GM18508 (cell line): Measurements from ENCODE around the gene RAF1.
"Not testable (repeated sequence)": the region's sequence is repeated elsewhere in the genome, so short reads cannot be mapped to it uniquely, and the experiment has no call there.

Source experiments
- ATAC-seq: cut with Tn5 transposase; IDR thresholded peaks from one replicate; pipeline ENCODE4 v1.9.1; 2021; ENCODE audit warnings: moderate number of reproducible peaks; ENCODE audit not compliant: insufficient read depth, unreplicated experiment

Gene RAF1

GRCh38 chr3:12644331-12644937, 19.5 kb downstream of the RAF1 start:
- no peak for ATAC-seq

GRCh38 chr3:12643724-12644123, 20.2 kb downstream of the RAF1 start:
- ATAC-seq = no peak

- ATAC-seq = no peak
Measured at GRCh38 chr3:12643010-12643380, 20.9 kb downstream of the RAF1 start.

- ATAC-seq = not testable (repeated sequence)
Measured at GRCh38 chr3:12640853-12641252, 23.1 kb downstream of the RAF1 start.

- no peak for ATAC-seq
Measured at GRCh38 chr3:12638105-12638504, 25.8 kb downstream of the RAF1 start.

GRCh38 chr3:12633108-12633507, 30.8 kb downstream of the RAF1 start:
- ATAC-seq = no peak

- ATAC-seq = no peak
Measured at GRCh38 chr3:12632523-12632922, 31.4 kb downstream of the RAF1 start.

- ATAC-seq = not testable (repeated sequence)
Measured at GRCh38 chr3:12630843-12631242, 33.1 kb downstream of the RAF1 start.

GRCh38 chr3:12630292-12630691, 33.6 kb downstream of the RAF1 start:
- no peak for ATAC-seq

GRCh38 chr3:12629560-12629959, 34.4 kb downstream of the RAF1 start:
- no peak for ATAC-seq

GRCh38 chr3:12628813-12629212, 35.1 kb downstream of the RAF1 start:
- no peak for ATAC-seq

GRCh38 chr3:12627370-12627769, 36.5 kb downstream of the RAF1 start:
- ATAC-seq = no peak

GRCh38 chr3:12624964-12625363, 39.0 kb downstream of the RAF1 start:
- ATAC-seq = not testable (repeated sequence)

- ATAC-seq = no peak
Measured at GRCh38 chr3:12624056-12624455, 39.9 kb downstream of the RAF1 start.

- ATAC-seq = no peak
Measured at GRCh38 chr3:12622335-12622734, 41.6 kb downstream of the RAF1 start.

GRCh38 chr3:12620729-12621128, 43.2 kb downstream of the RAF1 start:
- ATAC-seq = no peak

GRCh38 chr3:12620305-12620704, 43.6 kb downstream of the RAF1 start:
- no peak for ATAC-seq

GRCh38 chr3:12618426-12618825, 45.5 kb downstream of the RAF1 start:
- ATAC-seq = no peak

- ATAC-seq = no peak
Measured at GRCh38 chr3:12615266-12615665, 48.7 kb downstream of the RAF1 start.

- no peak for ATAC-seq
Measured at GRCh38 chr3:12613250-12613649, 50.7 kb downstream of the RAF1 start.

- no peak for ATAC-seq
Measured at GRCh38 chr3:12612514-12613226, 51.2 kb downstream of the RAF1 start.

- no peak for ATAC-seq
Measured at GRCh38 chr3:12611117-12611516, 52.8 kb downstream of the RAF1 start.
